ENCODE results near the gene GREB1L.

- TF ChIP-seq CTCF (IDR thresholded peaks at IDR 0.05; ENCODE audit: insufficient read depth, low read length), result no peak
- TF ChIP-seq REST (IDR thresholded peaks at IDR 0.05; ENCODE audit: insufficient replicate concordance, low read depth), result no peak
- TF ChIP-seq POLR2AphosphoS5 (IDR thresholded peaks at IDR 0.05; ENCODE audit: low read depth), result no peak
Measured at GRCh38 chr18:21402272-21402671, 160.2 kb downstream of the GREB1L start.

All from HL-60 (cell line).